Omental fat pad (tissue), 4 donors: ENCODE data around the gene CTDP1. TPM values are rescaled to one million over a fixed set of nuclear protein-coding genes. Genes with fewer than 3 reads are reported as not detected.
A peak's percentile ranks its signal among the peaks of the same experiment; 100 is the strongest.

Source experiments
- ATAC-seq: fragments of 150-250 bp; one replicate; pipeline ENCODE4 v1.9.1; 2016; ENCODE audit warnings: mild to moderate bottlenecking, moderate library complexity; ENCODE audit not compliant: low FRiP score
- DNase-seq: peaks from one replicate; pipeline ENCODE4 v3.0.0-alpha.2; 2019; ENCODE audit warnings: low spot score
- total RNA-seq, 4 donors: library from RNA; depleted of rRNA; stranded (reverse); fragments of >200 nt; gene quantifications; one replicate each; pipeline ENCODE4 v1.1.0, GENCODE V29; 2016
- TF ChIP-seq, protein P1 (sequence below), 3 donors: fragments of 450-650 bp; IDR thresholded peaks; one replicate each; pipeline ENCODE4 v1.5.1; 2016 to 2017; ENCODE audit warnings: antibody characterized with exemption in 3 of 3, mild to moderate bottlenecking in 3 of 3, moderate library complexity in 2 of 3

Gene CTDP1
- total RNA-seq, 4 donors from 2014 or later = 11.8 to 25.2 (median 16.0) TPM

DNA sequence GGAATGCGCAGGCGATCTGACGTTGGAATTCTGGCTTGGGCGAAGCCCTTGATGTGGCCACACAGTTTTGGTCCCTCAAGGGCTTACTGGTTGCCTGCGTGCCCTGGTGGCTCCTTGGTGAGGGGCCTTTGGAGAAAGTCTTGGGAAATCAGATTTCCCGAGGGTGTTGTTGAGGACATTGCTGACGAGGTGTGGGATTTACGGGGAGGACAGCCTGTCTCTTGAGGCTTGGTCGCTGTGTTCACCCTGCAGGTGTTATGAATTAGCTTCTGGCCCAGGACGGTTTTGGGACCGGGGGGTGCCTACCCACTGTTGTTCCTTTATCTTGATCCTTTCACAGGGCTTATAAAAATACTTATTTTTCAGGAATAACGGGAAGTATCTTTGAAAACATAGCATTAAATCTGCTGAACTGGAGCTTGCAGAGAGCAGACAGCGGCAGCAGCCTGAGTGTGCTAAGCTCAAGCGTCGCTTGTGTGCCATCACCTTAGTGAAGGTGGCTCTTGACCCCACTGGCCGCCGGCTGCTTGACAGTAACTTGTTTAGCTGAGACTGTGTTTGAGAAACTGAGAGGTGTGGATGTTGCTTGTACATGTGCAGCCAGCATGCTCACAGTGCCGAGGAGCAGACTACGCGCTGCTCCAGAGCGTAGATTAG, 4.2 kb downstream of the CTDP1 start:
- ATAC-seq (no peak), DNase-seq (no peak)
- TF ChIP-seq, protein P1, sequence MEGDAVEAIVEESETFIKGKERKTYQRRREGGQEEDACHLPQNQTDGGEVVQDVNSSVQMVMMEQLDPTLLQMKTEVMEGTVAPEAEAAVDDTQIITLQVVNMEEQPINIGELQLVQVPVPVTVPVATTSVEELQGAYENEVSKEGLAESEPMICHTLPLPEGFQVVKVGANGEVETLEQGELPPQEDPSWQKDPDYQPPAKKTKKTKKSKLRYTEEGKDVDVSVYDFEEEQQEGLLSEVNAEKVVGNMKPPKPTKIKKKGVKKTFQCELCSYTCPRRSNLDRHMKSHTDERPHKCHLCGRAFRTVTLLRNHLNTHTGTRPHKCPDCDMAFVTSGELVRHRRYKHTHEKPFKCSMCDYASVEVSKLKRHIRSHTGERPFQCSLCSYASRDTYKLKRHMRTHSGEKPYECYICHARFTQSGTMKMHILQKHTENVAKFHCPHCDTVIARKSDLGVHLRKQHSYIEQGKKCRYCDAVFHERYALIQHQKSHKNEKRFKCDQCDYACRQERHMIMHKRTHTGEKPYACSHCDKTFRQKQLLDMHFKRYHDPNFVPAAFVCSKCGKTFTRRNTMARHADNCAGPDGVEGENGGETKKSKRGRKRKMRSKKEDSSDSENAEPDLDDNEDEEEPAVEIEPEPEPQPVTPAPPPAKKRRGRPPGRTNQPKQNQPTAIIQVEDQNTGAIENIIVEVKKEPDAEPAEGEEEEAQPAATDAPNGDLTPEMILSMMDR (IDR thresholded peaks at IDR 0.05) = no peak

DNA sequence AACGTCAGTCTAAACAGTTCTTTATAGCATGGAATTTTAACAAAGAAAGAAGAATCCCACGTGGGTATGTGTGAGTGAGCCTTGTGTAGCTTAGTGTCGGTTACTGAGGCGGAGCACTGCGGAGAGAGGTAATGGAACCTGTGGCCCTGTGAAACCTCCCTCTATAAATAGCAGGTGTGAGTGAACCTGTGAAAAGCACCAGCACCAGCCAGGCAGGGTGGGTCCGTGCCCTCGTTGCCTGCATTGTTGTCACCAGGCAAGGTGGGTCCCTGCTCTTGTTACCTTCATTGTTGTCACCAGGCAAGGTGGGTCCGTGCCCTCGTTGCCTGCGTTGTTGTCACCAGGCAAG, 4.7 kb downstream of the CTDP1 start:
- no peak for DNase-seq
- no peak for ATAC-seq
- TF ChIP-seq, protein P1 (IDR thresholded peaks at IDR 0.05) = no peak

DNA sequence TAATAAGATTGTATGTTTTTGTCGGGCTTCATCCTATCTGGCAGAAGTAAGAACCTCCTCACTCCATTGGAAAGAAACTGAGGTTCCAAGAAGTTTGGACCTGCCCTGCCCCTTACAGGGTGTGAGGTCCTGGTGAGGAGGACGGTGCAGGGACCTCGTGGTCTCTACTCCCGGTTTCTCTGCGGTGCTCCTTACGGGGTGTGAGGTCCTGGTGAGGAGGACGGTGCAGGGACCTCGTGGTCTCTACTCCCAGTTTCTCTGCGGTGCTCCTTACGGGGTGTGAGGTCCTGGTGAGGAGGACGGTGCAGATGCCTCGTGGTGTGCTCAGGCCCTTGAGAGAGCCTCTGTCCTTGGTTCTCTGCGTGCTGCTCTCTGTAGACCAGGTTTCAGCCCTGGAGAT, 5.2 kb downstream of the CTDP1 start:
- DNase-seq = no peak
- peak; percentile 61 for ATAC-seq
- TF ChIP-seq, protein P1 (IDR thresholded peaks at IDR 0.05) = no peak

DNA sequence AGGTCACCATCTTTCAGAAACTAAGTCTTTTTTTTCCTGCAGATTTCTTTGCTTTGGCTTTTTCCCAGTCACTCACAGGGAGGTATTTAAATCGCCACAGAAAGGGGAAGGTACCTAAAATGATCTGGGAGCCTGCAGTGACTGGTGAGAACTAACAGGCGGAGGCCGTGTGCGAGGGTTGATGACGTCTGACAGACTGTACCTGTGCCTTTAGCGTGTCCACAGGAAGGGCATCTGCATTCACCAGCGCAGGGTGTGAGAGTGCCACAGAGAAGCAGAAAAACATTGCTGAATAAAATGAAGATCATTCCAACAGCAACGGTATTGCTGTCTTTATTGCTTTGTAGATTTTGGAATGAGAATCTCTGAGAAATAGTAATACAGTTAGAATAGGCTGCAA, 5.7 kb downstream of the CTDP1 start:
- no peak for DNase-seq
- ATAC-seq = no peak
- TF ChIP-seq, protein P1 (IDR thresholded peaks at IDR 0.05) = no peak

DNA sequence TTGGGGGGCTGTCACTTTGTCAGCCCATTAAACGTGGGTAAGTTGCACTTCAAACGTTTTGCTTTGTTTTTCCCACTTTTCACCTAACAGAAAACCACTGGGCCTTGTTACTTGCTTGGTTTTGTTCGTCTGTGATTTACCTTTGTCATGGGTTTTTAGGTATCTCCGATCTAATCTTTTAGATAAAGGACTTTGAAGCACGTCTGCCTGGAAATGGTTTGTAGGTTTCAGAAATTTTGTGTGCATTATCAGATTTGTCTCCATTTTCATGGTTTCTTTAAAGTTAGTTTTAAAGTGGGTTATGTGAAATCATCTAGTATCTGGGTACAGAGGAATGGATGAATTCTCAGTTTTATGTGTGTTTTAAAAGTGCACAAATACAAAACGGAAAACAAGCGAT, 6.4 kb downstream of the CTDP1 start:
- ATAC-seq (no peak), DNase-seq (no peak)
- TF ChIP-seq, protein P1 (IDR thresholded peaks at IDR 0.05) = no peak

DNA sequence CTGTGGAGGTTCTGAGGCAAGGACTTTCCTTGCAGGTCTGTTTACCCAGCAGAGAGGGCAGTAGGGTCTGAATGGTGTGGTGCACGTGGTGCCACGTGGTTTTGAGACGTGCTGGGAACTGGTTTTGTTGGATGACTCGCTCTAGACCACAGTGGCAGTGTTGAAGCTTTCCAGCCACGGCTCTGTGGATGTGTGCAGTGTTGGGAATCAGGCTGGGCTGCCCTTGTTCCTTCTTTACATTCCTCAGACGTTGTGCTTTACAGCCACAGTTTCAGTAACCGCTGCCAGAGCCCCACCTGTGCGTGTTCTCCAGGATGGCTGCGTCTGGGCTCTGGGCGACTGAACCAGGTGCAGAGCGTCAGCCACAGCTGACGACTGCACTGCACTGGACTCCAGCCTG, 8.2 kb downstream of the CTDP1 start:
- TF ChIP-seq, protein P1 (IDR thresholded peaks at IDR 0.05) = no peak
- DNase-seq (no peak), ATAC-seq (no peak)

DNA sequence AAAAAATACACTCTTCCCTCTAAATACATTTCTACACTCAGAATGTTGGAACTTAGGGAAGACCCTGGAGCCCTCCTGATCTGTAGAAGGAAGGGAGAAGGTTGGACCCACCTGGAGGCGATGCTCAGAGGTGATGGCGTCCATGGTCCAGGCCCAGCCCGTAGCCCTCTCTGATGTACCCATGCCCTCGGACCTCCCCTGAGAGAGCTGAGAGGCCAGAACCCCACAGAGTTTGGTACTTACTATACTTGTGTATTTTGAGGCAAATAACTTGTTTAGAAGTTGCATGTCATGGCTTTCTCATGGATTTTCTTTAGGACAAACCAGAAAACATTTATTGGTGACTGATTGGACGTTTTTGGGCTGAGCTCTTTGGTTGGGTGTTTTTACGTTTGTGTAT, 10.5 kb downstream of the CTDP1 start:
- ATAC-seq (no peak), DNase-seq (no peak)
- TF ChIP-seq, protein P1 (IDR thresholded peaks at IDR 0.05) = no peak
